Trophoblast cell (in vitro differentiated cells and primary cell): Measurements from ENCODE around the gene NRDE2.

Source experiments
- DNase-seq, 2 donors: peaks; one replicate each; pipeline ENCODE4 v3.0.0-alpha.2; 2016
- H2AFZ ChIP-seq: 2 replicates; pipeline ENCODE4 v1.6.1; 2013; ENCODE audit warnings: low read length, moderate library complexity, mild to moderate bottlenecking; ENCODE audit not compliant: insufficient read depth, poor library complexity
- H2AK5ac ChIP-seq: 2 replicates; pipeline ENCODE4 v1.6.1; 2013; ENCODE audit warnings: mild to moderate bottlenecking, low read length
- H2BK120ac ChIP-seq: 2 replicates; pipeline ENCODE4 v1.6.1; 2013; ENCODE audit warnings: low read length, mild to moderate bottlenecking, moderate library complexity; ENCODE audit not compliant: insufficient read depth, poor library complexity
- H2BK12ac ChIP-seq: 2 replicates; pipeline ENCODE4 v1.6.1; 2013; ENCODE audit warnings: mild to moderate bottlenecking, low read length, moderate library complexity
- H2BK5ac ChIP-seq: 2 replicates; pipeline ENCODE4 v1.6.1; 2013; ENCODE audit warnings: low read length, low read depth, moderate library complexity, mild to moderate bottlenecking; ENCODE audit not compliant: poor library complexity
- H3K14ac ChIP-seq: 2 replicates; pipeline ENCODE4 v1.6.1; 2013; ENCODE audit warnings: mild to moderate bottlenecking, low read length
- H3K18ac ChIP-seq: 2 replicates; pipeline ENCODE4 v1.6.1; 2013; ENCODE audit warnings: mild to moderate bottlenecking, low read length
- H3K23ac ChIP-seq: 2 replicates; pipeline ENCODE4 v1.6.1; 2013; ENCODE audit warnings: low read length
- H3K27ac ChIP-seq: 2 replicates; pipeline ENCODE4 v1.5.1; 2013; ENCODE audit warnings: low read depth, mild to moderate bottlenecking, inconsistent platforms, low read length, moderate library complexity
- H3K27me3 ChIP-seq: 2 replicates; pipeline ENCODE4 v1.6.1; 2013; ENCODE audit warnings: inconsistent platforms, mild to moderate bottlenecking, low read length, moderate library complexity; ENCODE audit not compliant: insufficient read depth
- H3K36me3 ChIP-seq, 2 experiments: 1 replicate in 1 of 2; 2 replicates in 1 of 2; pipeline ENCODE4 v1.6.1; 2013; ENCODE audit warnings: low read length in 2 of 2, mild to moderate bottlenecking in 2 of 2, moderate library complexity in 1 of 2; ENCODE audit not compliant: insufficient read depth in 2 of 2, control insufficient read depth in 1 of 2
- H3K4ac ChIP-seq: 2 replicates; pipeline ENCODE4 v1.6.1; 2013; ENCODE audit warnings: low read depth, mild to moderate bottlenecking, low read length, moderate library complexity
- H3K4me1 ChIP-seq, 2 experiments: 1 replicate in 1 of 2; 2 replicates in 1 of 2; pipeline ENCODE4 v1.6.1; 2013; ENCODE audit warnings: low read length in 2 of 2, mild to moderate bottlenecking in 2 of 2, moderate library complexity in 1 of 2; ENCODE audit not compliant: insufficient read depth in 2 of 2, control insufficient read depth in 1 of 2
- H3K4me2 ChIP-seq: 2 replicates; pipeline ENCODE4 v1.6.1; 2013; ENCODE audit warnings: inconsistent platforms, mild to moderate bottlenecking, low read length, moderate library complexity
- H3K4me3 ChIP-seq: 2 replicates; pipeline ENCODE4 v1.5.1; 2013; ENCODE audit warnings: mild to moderate bottlenecking, low read depth, low read length, inconsistent platforms
- H3K79me1 ChIP-seq: one replicate; pipeline ENCODE4 v1.6.1; 2013; ENCODE audit warnings: low read length
- H3K79me2 ChIP-seq: 2 replicates; pipeline ENCODE4 v1.6.1; 2013; ENCODE audit warnings: low read length, mild to moderate bottlenecking; ENCODE audit not compliant: control insufficient read depth, insufficient read depth, poor library complexity
- H3K9ac ChIP-seq: 2 replicates; pipeline ENCODE4 v1.6.1; 2013; ENCODE audit warnings: mild to moderate bottlenecking, low read length
- H3K9me3 ChIP-seq: 2 replicates; pipeline ENCODE4 v1.6.1; 2013; ENCODE audit warnings: low read depth, mild to moderate bottlenecking, control low read depth, inconsistent platforms, low read length; ENCODE audit not compliant: insufficient read depth
- H4K12ac ChIP-seq: 2 replicates; pipeline ENCODE4 v1.6.1; 2013; ENCODE audit warnings: low read depth, mild to moderate bottlenecking, low read length, moderate library complexity
- H4K8ac ChIP-seq: 2 replicates; pipeline ENCODE4 v1.6.1; 2013; ENCODE audit warnings: low read depth, mild to moderate bottlenecking, low read length, moderate library complexity
- H4K91ac ChIP-seq: one replicate; pipeline ENCODE4 v1.6.1; 2013; ENCODE audit warnings: low read depth, mild to moderate bottlenecking, low read length, moderate library complexity
- WGBS: extraction: QIAGEN DNeasy Blood & Tissue Kit; methylation state at CpG from one replicate; pipeline ENCODE4 v1.1.7; 2013; ENCODE audit warnings: missing lambda C conversion rate; ENCODE audit not compliant: insufficient read length, insufficient coverage; ENCODE audit errors: extremely low coverage; 5-methylcytosine and 5-hydroxymethylcytosine counted together

NRDE2 gene

DNA sequence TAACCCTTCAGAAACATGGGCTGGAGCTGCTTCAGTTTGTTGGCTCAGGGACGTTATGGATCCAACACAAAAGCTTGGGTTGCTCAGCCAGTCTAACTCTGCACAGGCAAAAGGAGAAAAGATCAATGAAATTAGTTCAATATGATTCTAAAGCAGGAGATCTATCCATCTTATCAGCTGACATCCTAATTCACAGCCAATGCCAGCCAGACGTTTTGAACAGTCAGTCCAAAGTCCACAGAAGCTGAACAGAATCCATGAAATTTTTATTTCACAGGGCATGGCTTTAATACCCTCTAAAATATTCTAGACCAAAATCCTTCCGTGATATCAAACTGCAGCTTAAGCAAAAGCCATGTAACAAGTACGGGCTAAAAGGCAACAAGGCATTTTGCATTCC lies 13.7 kb downstream of the NRDE2 start:
- no peak for DNase-seq
- Histone ChIP-seq H3K4ac (no peak overlapping the region), H3K36me3 (peaks cover 5 to 7% of the 10 kb centered on the region in 2 experiments), H3K4me2 (no peak overlapping the region), H3K9me3 (no peaks in the 10 kb centered on the region), H3K14ac (no peak overlapping the region), H4K8ac (no peak overlapping the region), H3K4me3 (no peak overlapping the region), H2BK120ac (no peak overlapping the region), H2AFZ (no peak overlapping the region), H3K79me2 (no peaks in the 10 kb centered on the region), H2BK5ac (no peak overlapping the region), H2AK5ac (no peak overlapping the region), H3K9ac (no peak overlapping the region), H3K18ac (no peak overlapping the region), H3K27me3 (no peaks in the 10 kb centered on the region), H4K12ac (no peak overlapping the region), H2BK12ac (no peak overlapping the region), H3K27ac (no peak overlapping the region), H4K91ac (no peak overlapping the region), H3K23ac (no peak overlapping the region), H3K79me1 (no peaks in the 10 kb centered on the region), H3K4me1 (no peaks in the 10 kb centered on the region)
- no CpG with 5 or more reads among the region's 4 CpGs for WGBS

- Histone ChIP-seq H3K14ac (no peak overlapping the region), H3K27me3 (no peaks in the 10 kb centered on the region), H3K4ac (no peak overlapping the region), H4K91ac (no peak overlapping the region), H3K9ac (no peak overlapping the region), H3K79me2 (no peaks in the 10 kb centered on the region), H3K18ac (no peak overlapping the region), H3K36me3 (peaks cover 5 to 9% of the 10 kb centered on the region in 2 experiments), H2BK5ac (no peak overlapping the region), H3K4me1 (no peaks in the 10 kb centered on the region), H4K12ac (no peak overlapping the region), H2AK5ac (no peak overlapping the region), H2BK120ac (no peak overlapping the region), H3K79me1 (no peaks in the 10 kb centered on the region), H3K23ac (no peak overlapping the region), H3K4me2 (no peak overlapping the region), H3K27ac (no peak overlapping the region), H2BK12ac (no peak overlapping the region), H3K9me3 (no peaks in the 10 kb centered on the region), H4K8ac (no peak overlapping the region), H3K4me3 (no peak overlapping the region), H2AFZ (no peak overlapping the region)
- DNase-seq = no peak
- WGBS = no CpG with 5 or more reads among the region's 2 CpGs
Measured at GRCh38 chr14:90317286-90317685, 14.5 kb downstream of the NRDE2 start.

DNA sequence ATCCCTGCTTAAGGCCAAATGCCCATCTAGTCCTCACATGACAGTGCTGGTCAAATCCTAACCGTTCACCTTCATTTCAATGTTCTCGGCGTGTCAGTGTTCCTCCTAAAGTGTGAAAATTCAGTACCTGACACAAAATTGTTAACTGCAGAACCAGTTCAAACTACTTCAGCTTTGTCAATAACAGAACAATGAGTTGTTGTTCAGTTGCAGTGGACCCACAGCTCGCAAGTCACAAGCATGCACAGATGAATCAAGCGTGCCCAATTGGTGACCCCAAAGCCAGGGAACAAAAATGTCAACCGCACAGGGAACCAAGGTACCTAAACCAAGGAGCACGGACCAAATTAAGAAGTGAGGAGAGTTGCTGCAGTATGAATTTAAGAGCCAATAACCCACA lies 23.2 kb downstream of the NRDE2 start:
- Histone ChIP-seq H3K18ac (no peak overlapping the region), H2BK12ac (no peak overlapping the region), H3K4me1 (no peaks in the 10 kb centered on the region), H4K12ac (no peak overlapping the region), H3K9ac (no peak overlapping the region), H2BK120ac (no peak overlapping the region), H3K23ac (no peak overlapping the region), H2BK5ac (no peak overlapping the region), H3K4ac (no peak overlapping the region), H3K4me3 (no peak overlapping the region), H2AK5ac (no peak overlapping the region), H3K79me1 (no peaks in the 10 kb centered on the region), H3K14ac (no peak overlapping the region), H4K91ac (no peak overlapping the region), H3K36me3 (peaks cover 9 to 27% of the 10 kb centered on the region in 2 experiments), H3K27me3 (no peaks in the 10 kb centered on the region), H3K9me3 (no peaks in the 10 kb centered on the region), H4K8ac (no peak overlapping the region), H3K4me2 (no peak overlapping the region), H2AFZ (no peak overlapping the region), H3K27ac (no peak overlapping the region), H3K79me2 (no peaks in the 10 kb centered on the region)
- no CpG with 5 or more reads among the region's 7 CpGs for WGBS
- no peak for DNase-seq

- Histone ChIP-seq H3K4me3 (no peak overlapping the region), H3K23ac (no peak overlapping the region), H3K79me1 (no peaks in the 10 kb centered on the region), H3K14ac (no peak overlapping the region), H4K91ac (no peak overlapping the region), H2BK5ac (no peak overlapping the region), H4K8ac (no peak overlapping the region), H2BK12ac (no peak overlapping the region), H2AFZ (no peak overlapping the region), H2AK5ac (no peak overlapping the region), H3K4me2 (no peak overlapping the region), H3K4ac (no peak overlapping the region), H3K79me2 (no peaks in the 10 kb centered on the region), H3K4me1 (no peaks in the 10 kb centered on the region), H2BK120ac (no peak overlapping the region), H3K36me3 (peaks cover 7 to 20% of the 10 kb centered on the region in 2 experiments), H3K27me3 (no peaks in the 10 kb centered on the region), H3K27ac (no peak overlapping the region), H3K9ac (no peak overlapping the region), H3K18ac (no peak overlapping the region), H3K9me3 (no peaks in the 10 kb centered on the region), H4K12ac (no peak overlapping the region)
- DNase-seq = no peak
- WGBS = no CpG with 5 or more reads among the region's 4 CpGs
Measured at GRCh38 chr14:90305176-90305601, 26.6 kb downstream of the NRDE2 start.
